ENCODE measurements around the gene OR51B4.

DNA sequence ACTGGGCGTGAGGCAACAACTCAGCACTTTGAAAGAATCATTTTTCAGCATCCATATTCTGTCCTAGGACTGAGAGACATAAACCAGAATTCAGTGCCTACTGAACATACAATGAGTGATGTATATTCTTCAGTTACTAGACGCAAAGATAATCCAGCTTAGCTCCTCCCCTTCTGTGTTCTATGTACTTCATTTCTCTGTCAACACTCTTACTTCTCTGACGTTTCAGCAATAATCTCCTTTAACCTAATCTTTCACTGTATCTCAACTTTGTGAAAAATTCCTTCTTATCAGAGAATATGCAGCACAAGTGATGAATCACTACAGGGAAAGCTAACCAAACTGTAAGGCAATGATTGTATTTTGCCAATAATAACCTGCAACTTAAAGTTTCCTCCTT is 44.1 kb upstream of the OR51B4 start:
- TF ChIP-seq ZNF416 (CRISPR knock-in tag; IDR thresholded peaks at IDR 0.05) (no peak), SP1 (CRISPR knock-in tag; conservative IDR thresholded peaks at IDR 0.05) (no peak)

All from WTC11 (cell line).